H9 (cell line): ENCODE data around the gene DESI2. TPM values are rescaled to one million over a fixed set of nuclear protein-coding genes. Genes with fewer than 3 reads are reported as not detected.

Experiments
- DNase-seq: peaks from one replicate; pipeline ENCODE4 v3.0.0-alpha.2; 2017
- H2AFZ ChIP-seq: one replicate; pipeline ENCODE4 v1.6.1; 2013; ENCODE audit warnings: mild to moderate bottlenecking, low read length, control low read depth, moderate library complexity
- H2AK5ac ChIP-seq: 2 replicates; pipeline ENCODE4 v1.6.1; 2013; ENCODE audit warnings: low read length, control low read depth, mixed read lengths; ENCODE audit not compliant: insufficient read length
- H2BK120ac ChIP-seq: one replicate; pipeline ENCODE4 v1.6.1; 2013; ENCODE audit warnings: low read depth, mild to moderate bottlenecking, low read length, control low read depth, inconsistent platforms; ENCODE audit not compliant: poor library complexity, severe bottlenecking
- H2BK12ac ChIP-seq: 2 replicates; pipeline ENCODE4 v1.6.1; 2013; ENCODE audit warnings: low read length, control low read depth, mixed read lengths, low read depth; ENCODE audit not compliant: insufficient read length
- H2BK15ac ChIP-seq: 2 replicates; pipeline ENCODE4 v1.6.1; 2013; ENCODE audit warnings: low read depth, low read length, control low read depth
- H2BK20ac ChIP-seq: one replicate; pipeline ENCODE4 v1.6.1; 2013; ENCODE audit warnings: low read depth, mild to moderate bottlenecking, low read length, control low read depth, inconsistent platforms; ENCODE audit not compliant: poor library complexity, severe bottlenecking
- H2BK5ac ChIP-seq: 2 replicates; pipeline ENCODE4 v1.6.1; 2013; ENCODE audit warnings: low read length, control low read depth, mixed read lengths; ENCODE audit not compliant: insufficient read length
- H3K14ac ChIP-seq: 2 replicates; pipeline ENCODE4 v1.6.1; 2013; ENCODE audit warnings: low read length, control low read depth; ENCODE audit not compliant: insufficient read depth
- H3K18ac ChIP-seq: 2 replicates; pipeline ENCODE4 v1.6.1; 2013; ENCODE audit warnings: low read depth, mild to moderate bottlenecking, mixed read lengths, low read length, control low read depth; ENCODE audit not compliant: insufficient read length
- H3K23ac ChIP-seq: 2 replicates; pipeline ENCODE4 v1.6.1; 2013; ENCODE audit warnings: low read length, control low read depth, mixed read lengths, low read depth; ENCODE audit not compliant: insufficient read length
- H3K23me2 ChIP-seq: 2 replicates; pipeline ENCODE4 v1.6.1; 2013; ENCODE audit warnings: low read depth, mild to moderate bottlenecking, mixed read lengths, low read length, control low read depth; ENCODE audit not compliant: insufficient read length, poor library complexity, severe bottlenecking
- H3K27ac ChIP-seq: 2 replicates; pipeline ENCODE4 v1.5.1; 2013; ENCODE audit warnings: low read length, control low read depth, mixed read lengths, low read depth; ENCODE audit not compliant: insufficient read length
- H3K27me3 ChIP-seq: 2 replicates; pipeline ENCODE4 v1.6.1; 2013; ENCODE audit warnings: low read length, control low read depth, inconsistent platforms; ENCODE audit not compliant: insufficient read depth
- H3K4ac ChIP-seq: 2 replicates; pipeline ENCODE4 v1.6.1; 2013; ENCODE audit warnings: low read depth, mild to moderate bottlenecking, control low read depth, inconsistent platforms, low read length, moderate library complexity
- H3K4me1 ChIP-seq: 2 replicates; pipeline ENCODE4 v1.6.1; 2013; ENCODE audit warnings: low read length, control low read depth, inconsistent platforms; ENCODE audit not compliant: insufficient read depth
- H3K4me2 ChIP-seq: 2 replicates; pipeline ENCODE4 v1.6.1; 2013; ENCODE audit warnings: low read length, control low read depth, mixed read lengths; ENCODE audit not compliant: insufficient read length, insufficient read depth
- H3K56ac ChIP-seq: 2 replicates; pipeline ENCODE4 v1.6.1; 2013; ENCODE audit warnings: low read depth, mild to moderate bottlenecking, mixed read lengths, low read length, control low read depth; ENCODE audit not compliant: insufficient read length
- H3K79me1 ChIP-seq: 2 replicates; pipeline ENCODE4 v1.6.1; 2013; ENCODE audit warnings: low read depth, mild to moderate bottlenecking, moderate library complexity, low read length, control low read depth, inconsistent platforms; ENCODE audit not compliant: insufficient read depth, poor library complexity, severe bottlenecking
- H3K79me2 ChIP-seq: 2 replicates; pipeline ENCODE4 v1.6.1; 2013; ENCODE audit warnings: low read length, control low read depth, inconsistent platforms; ENCODE audit not compliant: insufficient read depth
- H3K9ac ChIP-seq: 2 replicates; pipeline ENCODE4 v1.6.1; 2013; ENCODE audit warnings: low read length, control low read depth, mixed read lengths; ENCODE audit not compliant: insufficient read length; ENCODE audit errors: extremely low read depth
- H3K9me3 ChIP-seq: one replicate; pipeline ENCODE4 v1.6.1; 2013; ENCODE audit warnings: low read depth, low read length, inconsistent platforms; ENCODE audit not compliant: control insufficient read depth
- H3T11ph ChIP-seq: one replicate; pipeline ENCODE4 v1.6.1; 2013; ENCODE audit warnings: mild to moderate bottlenecking, low read length, control low read depth, inconsistent platforms
- H4K20me1 ChIP-seq: one replicate; pipeline ENCODE4 v1.6.1; 2013; ENCODE audit not compliant: control insufficient read depth, insufficient read length, insufficient read depth
- H4K5ac ChIP-seq: 2 replicates; pipeline ENCODE4 v1.6.1; 2013; ENCODE audit warnings: low read depth, mild to moderate bottlenecking, mixed read lengths, low read length, control low read depth; ENCODE audit not compliant: insufficient read length
- H4K8ac ChIP-seq: replicated peaks from 2 replicates; pipeline ENCODE4 v1.6.1; 2013; ENCODE audit warnings: low read length, control low read depth, mixed read lengths, low read depth; ENCODE audit not compliant: insufficient read length
- H4K91ac ChIP-seq: 2 replicates; pipeline ENCODE4 v1.6.1; 2013; ENCODE audit warnings: low read depth, mild to moderate bottlenecking, moderate library complexity, mixed read lengths, low read length, control low read depth; ENCODE audit not compliant: insufficient read length
- H3K27ac Mint-ChIP-seq, 3 experiments: 2 replicates in 2 of 3; 3 replicates in 1 of 3; pipeline ENCODE4 v1.8.0; 2020 to 2021; ENCODE audit warnings: mixed read lengths in 3 of 3, mild to moderate bottlenecking in 1 of 3, moderate library complexity in 1 of 3
- H3K27me3 Mint-ChIP-seq: 2 replicates; pipeline ENCODE4 v1.8.0; 2021; ENCODE audit warnings: low read depth, mild to moderate bottlenecking, moderate library complexity, mixed read lengths
- H3K36me3 Mint-ChIP-seq, 3 experiments: 2 replicates in 2 of 3; 3 replicates in 1 of 3; pipeline ENCODE4 v1.8.0; 2020 to 2021; ENCODE audit warnings: low read depth in 3 of 3, mixed read lengths in 3 of 3; ENCODE audit not compliant: insufficient read depth in 1 of 3
- H3K4me1 Mint-ChIP-seq, 2 experiments: 2 replicates each; pipeline ENCODE4 v1.8.0; 2020; ENCODE audit warnings: mixed read lengths in 2 of 2
- H3K4me3 Mint-ChIP-seq, 2 experiments: 2 replicates in 1 of 2; 3 replicates in 1 of 2; pipeline ENCODE4 v1.8.0; 2020 to 2021; ENCODE audit warnings: mild to moderate bottlenecking in 2 of 2, mixed read lengths in 2 of 2, moderate library complexity in 1 of 2
- H3K9me3 Mint-ChIP-seq, 2 experiments: 2 replicates in 1 of 2; 3 replicates in 1 of 2; pipeline ENCODE4 v1.8.0; 2020; ENCODE audit warnings: mild to moderate bottlenecking in 2 of 2, mixed read lengths in 2 of 2, moderate library complexity in 1 of 2
- CTCF ChIP-seq: fragments of 200-600 bp; sonication (generic); conservative IDR thresholded peaks from 3 replicates; pipeline ENCODE4 v1.8.0; 2021; ENCODE audit warnings: antibody characterized with exemption, mild to moderate bottlenecking
- WGBS: extraction: QIAGEN DNeasy Blood & Tissue Kit; methylation state at CpG from one replicate; pipeline ENCODE4 v1.1.7; 2013; ENCODE audit warnings: missing lambda C conversion rate, low lambda C conversion rate, mixed read lengths; ENCODE audit not compliant: insufficient read length; ENCODE audit errors: extremely low coverage; 5-methylcytosine and 5-hydroxymethylcytosine counted together
- total RNA-seq: library from RNA; stranded (reverse); gene quantifications from 2 replicates; pipeline ENCODE4 v1.2.1, GENCODE V29; 2021

The DESI2 gene
- total RNA-seq, 1 experiment from 2014 or later, result 89.9 TPM

GRCh38 chr1:244730153-244730933, 77.4 kb downstream of the DESI2 start:
- Histone ChIP-seq H4K5ac (no peak overlapping the region), H3K27me3 (no peaks in the 10 kb centered on the region), H3K56ac (no peak overlapping the region), H2BK12ac (peak overlapping the region; percentile 52), H3K9me3 (no peaks in the 10 kb centered on the region), H4K91ac (no peak overlapping the region), H3K4ac (no peak overlapping the region; the same call in 1 of the 2 replicates), H3K4me2 (peak overlapping the region; percentile 46), H3K18ac (peak overlapping the region; percentile 88), H2BK15ac (no peak overlapping the region), H3K23ac (no peak overlapping the region), H3T11ph (no peak overlapping the region), H2AFZ (no peak overlapping the region), H4K8ac (no peak overlapping the region), H3K79me2 (no peaks in the 10 kb centered on the region), H4K20me1 (no peaks in the 10 kb centered on the region), H3K27ac (no peak overlapping the region), H3K14ac (peak overlapping the region; percentile 92), H2BK120ac (peak overlapping the region; percentile 74), H2BK5ac (no peak overlapping the region), H2AK5ac (no peak overlapping the region), H2BK20ac (no peak overlapping the region), H3K4me1 (peaks cover 4% of the 10 kb centered on the region; the same call in 1 of the 2 replicates), H3K9ac (no peak overlapping the region), H3K23me2 (peaks cover 4% of the 10 kb centered on the region), H3K79me1 (no peaks in the 10 kb centered on the region)
- WGBS, result no CpG with 5 or more reads among the region's 94 CpGs
- H3K4me3 Mint-ChIP-seq, result peak overlapping the region; percentile 65 to 75
- H3K36me3 Mint-ChIP-seq, result peaks cover 3 to 4% (median 3%) of the 10 kb centered on the region in 3 experiments; a peak in 2 of 7 replicates
- H3K27ac Mint-ChIP-seq, result peak overlapping the region in 2 of 3 experiments; percentile 70 to 76; a peak in 2 of 7 replicates
- peaks cover 32% of the 10 kb centered on the region for H3K27me3 Mint-ChIP-seq
- peaks cover 2 to 3% of the 10 kb centered on the region in 2 experiments; a peak in 2 of 5 replicates for H3K9me3 Mint-ChIP-seq
- no peak for TF ChIP-seq CTCF
- peaks cover 33 to 34% of the 10 kb centered on the region in 2 experiments for H3K4me1 Mint-ChIP-seq
- DNase-seq, result peak; percentile 51
